Stimulated activated naive CD4-positive, alpha-beta T cell treated with Interleukin-2 at 50 U/mL for 16 hours (primary cell): ENCODE measurements around the gene OR8B8.
"Not testable (repeated sequence)": the region's sequence is repeated elsewhere in the genome, so short reads cannot be mapped to it uniquely, and the experiment has no call there.

Source experiments
- DNase-seq: peaks from one replicate; lab custom pipeline; 2025; lab: John Stamatoyannopoulos, UW

Gene OR8B8

DNA sequence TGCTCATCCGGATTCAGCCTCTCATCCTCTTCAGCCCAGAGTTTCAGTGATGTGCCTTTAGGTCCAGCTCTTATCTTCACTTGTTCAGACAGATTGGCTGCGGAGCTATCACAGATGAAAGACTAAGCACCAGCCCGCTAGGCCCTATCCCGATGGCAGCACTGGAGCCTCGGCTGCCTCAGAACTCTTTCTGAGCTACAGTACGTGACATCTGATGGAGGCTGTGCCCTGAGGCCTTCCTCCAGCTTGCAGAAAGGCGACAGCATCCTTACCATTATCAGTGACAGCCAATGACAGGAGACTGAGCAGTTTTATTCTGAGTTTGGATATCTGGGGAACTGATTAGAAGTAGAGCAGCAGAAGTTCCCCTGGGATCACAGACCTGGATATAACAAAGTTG, 4.0 kb downstream of the OR8B8 start:
- DNase-seq = no peak

DNA sequence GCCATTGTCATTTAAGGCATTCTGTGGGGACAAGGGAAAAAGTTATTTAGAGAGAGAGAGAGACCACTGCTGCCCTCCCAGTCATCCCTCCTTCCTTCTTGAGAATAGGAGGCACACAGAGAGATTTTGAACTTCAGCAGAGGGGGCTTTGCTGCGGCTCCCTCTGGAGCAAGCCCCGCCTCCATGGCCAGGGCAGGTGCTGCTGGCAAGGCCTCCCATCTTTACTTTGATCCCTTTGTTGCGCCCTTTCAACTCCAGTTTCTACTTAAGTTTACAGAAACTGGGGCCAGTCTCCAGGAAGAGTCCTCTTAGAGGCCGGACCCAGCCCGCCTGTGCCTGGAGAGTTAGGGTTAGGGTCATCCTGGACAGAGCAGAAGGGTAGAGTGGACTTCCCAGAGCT, 4.4 kb downstream of the OR8B8 start:
- DNase-seq = no peak

GRCh38 chr11:124440608-124441007, 4.9 kb downstream of the OR8B8 start:
- DNase-seq = no peak

DNA sequence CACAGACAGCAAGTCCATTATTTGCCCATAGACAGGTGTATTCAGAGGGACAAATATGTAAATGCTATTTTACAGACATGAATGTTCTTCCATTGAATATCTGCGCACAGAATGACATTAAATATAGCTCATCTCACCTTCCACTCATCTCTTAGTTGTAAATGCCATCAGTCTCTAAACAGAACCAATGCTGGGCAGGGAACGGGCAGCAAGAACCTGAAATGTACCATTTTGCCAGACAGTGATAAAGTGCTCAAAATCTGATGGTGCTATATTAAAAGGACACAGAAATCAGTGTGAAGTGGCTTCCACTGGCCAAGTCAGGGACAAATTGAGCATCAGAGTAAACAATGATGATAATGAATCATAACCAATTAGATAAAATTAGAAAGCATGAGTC, 10.8 kb downstream of the OR8B8 start:
- no peak for DNase-seq

DNA sequence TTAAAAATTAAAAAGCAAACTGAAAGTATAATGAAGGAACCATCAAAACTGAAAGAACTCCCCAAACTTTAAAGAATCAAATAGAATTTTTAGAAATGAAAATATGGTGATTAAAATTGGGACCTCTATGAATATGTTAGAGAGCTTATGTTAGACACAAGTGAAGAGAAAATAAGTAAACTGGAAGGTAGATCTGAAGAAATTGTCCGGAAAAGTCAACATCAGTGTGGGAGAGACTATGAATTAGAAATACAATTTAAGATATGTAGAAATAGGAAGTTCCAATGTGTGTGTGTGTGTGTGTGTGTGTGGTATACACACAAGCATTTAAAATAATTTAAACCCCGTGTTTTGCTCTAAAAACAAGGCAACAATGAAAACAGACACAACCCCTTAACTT, 15.9 kb downstream of the OR8B8 start:
- DNase-seq = no peak

DNA sequence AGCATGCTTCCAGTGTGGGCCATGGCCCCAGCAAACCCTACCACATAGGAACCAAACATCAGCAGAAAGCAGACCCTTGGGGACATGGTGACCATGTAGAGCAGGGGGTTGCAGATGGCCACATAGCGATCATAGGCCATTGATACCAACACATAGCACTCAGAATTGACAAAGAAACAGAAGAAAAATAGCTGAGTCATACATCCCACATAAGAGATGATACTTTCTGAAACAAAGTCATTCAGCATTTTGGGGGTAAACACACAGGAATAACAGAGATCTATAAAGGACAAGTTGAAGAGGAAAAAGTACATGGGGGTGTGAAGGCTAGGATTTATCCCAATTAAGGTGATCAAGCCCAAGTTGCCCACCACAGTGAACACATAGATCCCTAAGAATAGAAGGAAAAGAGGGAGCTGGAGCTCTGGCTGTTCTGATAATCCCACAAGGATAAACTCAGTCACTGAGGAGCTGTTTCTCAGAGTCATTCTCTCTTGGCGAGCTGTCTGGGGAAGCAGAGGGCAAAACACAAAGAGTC, 21.0 kb downstream of the OR8B8 start, which contains the start of gene OR8B4:
Gene OR8B4 (minus strand): TSS at position 488 of the 538 bp plus-strand sequence. CDS start 0 bp downstream, at position 488.
- no peak for DNase-seq

DNA sequence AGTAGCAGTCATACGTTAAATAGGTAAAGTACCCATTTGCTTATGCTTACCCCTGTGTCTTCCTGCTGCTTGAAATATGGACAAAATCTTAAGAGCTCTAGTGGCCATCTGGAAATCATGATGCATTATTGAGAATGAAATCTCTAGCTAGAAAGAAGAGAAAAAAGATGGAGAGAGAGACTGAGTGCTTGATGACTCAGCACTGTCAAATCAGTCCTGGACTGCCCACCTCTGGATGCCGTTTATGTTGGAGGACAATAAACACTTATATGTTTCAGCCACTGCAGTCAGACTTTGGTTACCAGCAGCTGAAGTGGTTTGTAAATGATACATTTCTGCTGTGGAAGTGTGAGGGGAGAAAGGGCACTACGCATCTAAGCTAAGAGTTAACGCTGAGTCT, 24.5 kb downstream of the OR8B8 start:
- no peak for DNase-seq

GRCh38 chr11:124415356-124415923, 30.1 kb downstream of the OR8B8 start:
- no peak for DNase-seq

GRCh38 chr11:124409906-124410305, 35.6 kb downstream of the OR8B8 start:
- DNase-seq = no peak

- no peak for DNase-seq
Measured at GRCh38 chr11:124405581-124405980, 39.9 kb downstream of the OR8B8 start.

GRCh38 chr11:124403186-124403585, 42.3 kb downstream of the OR8B8 start:
- not testable (repeated sequence) for DNase-seq

DNA sequence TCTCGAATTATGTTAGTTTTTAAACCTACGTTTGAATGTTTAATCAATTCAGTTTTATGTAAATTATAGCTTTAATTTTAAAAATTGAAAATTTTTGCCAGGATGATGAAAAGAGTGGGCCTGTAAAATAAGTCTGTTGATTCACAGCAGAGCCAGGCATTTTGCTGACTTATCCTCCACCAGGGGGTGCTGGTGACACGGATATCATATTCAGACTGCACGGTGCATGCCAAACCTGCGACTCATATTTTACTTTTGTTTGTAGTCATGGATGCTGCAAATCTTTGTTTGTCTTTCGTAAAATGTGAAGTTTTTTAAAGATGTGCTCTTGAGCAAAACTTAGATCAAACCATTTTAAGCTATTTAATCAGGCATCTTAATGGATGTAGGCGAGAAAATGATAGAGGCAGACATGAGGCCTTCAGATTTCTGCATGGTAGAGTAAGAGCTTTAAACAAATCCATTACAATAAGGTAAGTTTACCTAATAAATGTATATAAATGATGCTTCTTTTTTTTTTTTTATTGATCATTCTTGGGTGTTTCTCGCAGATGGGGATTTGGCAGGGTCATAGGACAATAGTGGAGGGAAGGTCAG, 43.1 kb downstream of the OR8B8 start:
- DNase-seq = peak; percentile 12

- no peak for DNase-seq
Measured at GRCh38 chr11:124398924-124399323, 46.6 kb downstream of the OR8B8 start, which contains the start of gene OR8B3. TSS of gene OR8B3 (minus strand) at chr11:124399024. CDS start at chr11:124397351, 1,673 bp downstream.

- not testable (repeated sequence) for DNase-seq
Measured at GRCh38 chr11:124396847-124397246, 48.6 kb downstream of the OR8B8 start.

DNA sequence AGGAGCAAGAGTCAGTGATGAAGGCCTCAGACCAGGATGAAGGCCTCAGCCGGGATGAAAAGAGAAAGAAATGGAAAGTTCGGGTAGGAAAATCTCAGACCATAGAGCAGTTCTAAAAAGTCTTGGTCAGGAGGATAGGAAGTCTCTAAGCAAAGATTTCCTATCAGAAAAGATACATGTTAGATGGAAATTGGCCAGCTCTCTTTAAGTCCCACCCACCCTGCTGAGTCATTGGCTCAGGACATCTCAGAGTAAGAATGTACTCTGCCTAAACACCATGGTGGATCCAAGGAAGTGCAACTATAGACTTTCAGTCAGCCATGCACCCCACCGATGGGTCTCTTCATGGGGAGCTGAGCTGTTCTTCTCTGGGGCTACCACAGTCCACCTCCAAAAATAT, 51.1 kb downstream of the OR8B8 start:
- no peak for DNase-seq
